Choroid plexus epithelial cell (primary cell): ENCODE data around the gene ZNF865.

Experiments
- DNase-seq: peaks from one replicate; pipeline ENCODE4 v3.0.0-alpha.2; 2010; ENCODE audit warnings: low read depth
- H3K4me3 ChIP-seq: 2 replicates; pipeline ENCODE4 v1.5.1; 2011; ENCODE audit warnings: low read depth, mild to moderate bottlenecking, control low read depth, low read length, moderate library complexity
- TF ChIP-seq, protein P1 (sequence below): conservative IDR thresholded peaks from 2 replicates; pipeline ENCODE4 v1.5.1; 2011; ENCODE audit warnings: low read depth, mild to moderate bottlenecking, control low read depth, inconsistent platforms, low read length, moderate library complexity

ZNF865 gene

DNA sequence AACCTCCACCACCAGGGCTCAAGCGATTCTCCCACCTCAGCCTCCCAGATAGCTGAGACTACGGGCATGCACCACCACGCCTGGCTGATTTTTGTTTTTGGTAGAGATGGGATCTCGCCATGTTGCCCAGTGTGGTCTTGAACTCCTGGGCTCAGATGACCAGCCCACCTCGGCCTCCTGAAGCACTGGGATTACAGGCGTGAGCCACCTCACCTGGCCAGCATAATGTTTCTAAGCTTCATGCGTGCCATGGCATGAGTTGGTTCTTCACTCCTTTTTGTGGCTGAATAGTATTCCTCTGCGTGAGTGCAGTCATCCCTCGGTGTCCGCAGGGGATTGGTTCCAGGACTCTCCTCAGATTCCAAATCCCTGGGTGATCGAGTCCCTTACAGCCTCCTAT lies 20.6 kb upstream of the ZNF865 start:
- H3K4me3 ChIP-seq: no peak overlapping the region
- TF ChIP-seq, protein P1, sequence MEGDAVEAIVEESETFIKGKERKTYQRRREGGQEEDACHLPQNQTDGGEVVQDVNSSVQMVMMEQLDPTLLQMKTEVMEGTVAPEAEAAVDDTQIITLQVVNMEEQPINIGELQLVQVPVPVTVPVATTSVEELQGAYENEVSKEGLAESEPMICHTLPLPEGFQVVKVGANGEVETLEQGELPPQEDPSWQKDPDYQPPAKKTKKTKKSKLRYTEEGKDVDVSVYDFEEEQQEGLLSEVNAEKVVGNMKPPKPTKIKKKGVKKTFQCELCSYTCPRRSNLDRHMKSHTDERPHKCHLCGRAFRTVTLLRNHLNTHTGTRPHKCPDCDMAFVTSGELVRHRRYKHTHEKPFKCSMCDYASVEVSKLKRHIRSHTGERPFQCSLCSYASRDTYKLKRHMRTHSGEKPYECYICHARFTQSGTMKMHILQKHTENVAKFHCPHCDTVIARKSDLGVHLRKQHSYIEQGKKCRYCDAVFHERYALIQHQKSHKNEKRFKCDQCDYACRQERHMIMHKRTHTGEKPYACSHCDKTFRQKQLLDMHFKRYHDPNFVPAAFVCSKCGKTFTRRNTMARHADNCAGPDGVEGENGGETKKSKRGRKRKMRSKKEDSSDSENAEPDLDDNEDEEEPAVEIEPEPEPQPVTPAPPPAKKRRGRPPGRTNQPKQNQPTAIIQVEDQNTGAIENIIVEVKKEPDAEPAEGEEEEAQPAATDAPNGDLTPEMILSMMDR: no peak
- DNase-seq: no peak

- peak overlapping the region; percentile 46 for H3K4me3 ChIP-seq
- DNase-seq: peak; percentile 90
- TF ChIP-seq, protein P1: no peak
These were observed 19.6 kb upstream of the ZNF865 start for GRCh38 chr19:55585658-55586339.

GRCh38 chr19:55586976-55587668 lies 18.3 kb upstream of the ZNF865 start:
- TF ChIP-seq, protein P1: no peak
- DNase-seq: peak; percentile 95

GRCh38 chr19:55588738-55589137 lies 16.7 kb upstream of the ZNF865 start:
- no peak overlapping the region for H3K4me3 ChIP-seq
- no peak for DNase-seq
- TF ChIP-seq, protein P1: no peak

More at GRCh38 chr19:55586976-55587668, 18.3 kb upstream of the ZNF865 start:
- peak overlapping the region; percentile 50 for H3K4me3 ChIP-seq

DNA sequence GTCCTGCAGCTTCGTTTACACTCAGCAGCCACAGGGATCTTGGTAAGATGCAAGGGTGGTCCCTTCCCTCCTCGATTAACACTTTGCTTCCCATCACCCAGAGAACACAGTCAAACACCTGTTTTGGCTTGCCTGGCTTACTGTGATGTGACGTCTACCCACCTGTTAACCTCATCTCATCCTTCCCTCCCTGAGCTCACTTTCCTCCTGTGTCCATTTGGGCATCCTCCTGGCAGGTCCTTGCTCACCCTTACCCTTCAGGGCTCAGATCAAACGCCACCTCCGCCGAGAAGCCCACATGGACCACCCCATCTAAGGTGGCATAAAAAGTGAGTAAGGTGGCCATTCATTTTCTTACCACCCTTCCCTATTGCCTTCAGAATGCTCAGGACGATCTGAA lies 15.3 kb upstream of the ZNF865 start:
- no peak for DNase-seq
- H3K4me3 ChIP-seq: no peak overlapping the region
- TF ChIP-seq, protein P1: no peak

- H3K4me3 ChIP-seq: no peak overlapping the region
- DNase-seq: peak; percentile 25
- TF ChIP-seq, protein P1: no peak
These were observed 14.8 kb upstream of the ZNF865 start for GRCh38 chr19:55590617-55591016.

- TF ChIP-seq, protein P1: no peak
- no peak for DNase-seq
- no peak overlapping the region for H3K4me3 ChIP-seq
These were observed 13.9 kb upstream of the ZNF865 start for GRCh38 chr19:55591555-55591954.
